ENCODE measurements around the gene TRAF7.
"Not testable (repeated sequence)": the region's sequence is repeated elsewhere in the genome, so short reads cannot be mapped to it uniquely, and the experiment has no call there.

The TRAF7 gene

GRCh38 chr16:2124694-2125444 is 30.7 kb upstream of the TRAF7 start:
- peak; percentile 91 for TF ChIP-seq FOXM1 (IDR thresholded peaks at IDR 0.05; ENCODE audit: borderline replicate concordance)
- TF ChIP-seq HDGF (IDR thresholded peaks at IDR 0.05; ENCODE audit: borderline replicate concordance) = peak; percentile 88; the same call in 1 of the 2 replicates
- DNase-seq (ENCODE audit: extremely low spot score); CTCF ChIA-PET: not testable (repeated sequence)
- POLR2A ChIA-PET = interaction anchor here (1.3 to 2.7 kb wide), 2 partner anchors 26 to 30 kb away, joined by 4 to 10 read pairs; partner anchors contain the start of gene TRAF7

GRCh38 chr16:2125609-2126008 is 30.0 kb upstream of the TRAF7 start:
- POLR2A ChIA-PET = not testable (repeated sequence)

GRCh38 chr16:2126161-2126743 is 29.3 kb upstream of the TRAF7 start:
- DNase-seq (ENCODE audit: extremely low spot score); CTCF ChIA-PET: not testable (repeated sequence)
- POLR2A ChIA-PET = interaction anchor here (0.8 to 1.2 kb wide), 2 partner anchors 28 to 29 kb away, joined by 3 to 4 read pairs; partner anchors contain the start of gene TRAF7

More at GRCh38 chr16:2125609-2126008, 30.0 kb upstream of the TRAF7 start:
- DNase-seq (ENCODE audit: extremely low spot score); CTCF ChIA-PET: not testable (repeated sequence)

GRCh38 chr16:2126928-2127556 is 28.5 kb upstream of the TRAF7 start:
- POLR2A ChIA-PET = interaction anchor here (0.8 to 1.2 kb wide), 2 partner anchors 28 kb away, joined by 3 to 4 read pairs; partner anchors contain the start of gene TRAF7
- DNase-seq (ENCODE audit: extremely low spot score); CTCF ChIA-PET: not testable (repeated sequence)

- POLR2A ChIA-PET; DNase-seq (ENCODE audit: extremely low spot score); CTCF ChIA-PET: not testable (repeated sequence)
These were observed 27.8 kb upstream of the TRAF7 start for GRCh38 chr16:2127630-2128280.

- POLR2A ChIA-PET; DNase-seq (ENCODE audit: extremely low spot score); CTCF ChIA-PET: not testable (repeated sequence)
These were observed 26.3 kb upstream of the TRAF7 start for GRCh38 chr16:2129251-2129650.

GRCh38 chr16:2129890-2130447 is 25.6 kb upstream of the TRAF7 start:
- CTCF ChIA-PET; POLR2A ChIA-PET; DNase-seq (ENCODE audit: extremely low spot score): not testable (repeated sequence)

GRCh38 chr16:2133797-2134196 is 21.8 kb upstream of the TRAF7 start:
- POLR2A ChIA-PET; DNase-seq (ENCODE audit: extremely low spot score); CTCF ChIA-PET: not testable (repeated sequence)

GRCh38 chr16:2135071-2135470 is 20.5 kb upstream of the TRAF7 start:
- DNase-seq (ENCODE audit: extremely low spot score); POLR2A ChIA-PET; CTCF ChIA-PET: not testable (repeated sequence)

- peak; percentile 32; the same call in 1 of the 2 replicates for TF ChIP-seq L3MBTL2 (conservative IDR thresholded peaks at IDR 0.05)
- 0 out of 2 replicates have a peak, but pooled peaks have one; percentile 71 for TF ChIP-seq HDGF (IDR thresholded peaks at IDR 0.05; ENCODE audit: borderline replicate concordance)
- ChIA-PET POLR2A (interaction anchor here (0.6 to 1.1 kb wide), 4 partner anchors 10 to 88 kb away, joined by 3 read pairs; partner anchors contain the start of genes NTHL1 and TSC2), CTCF (interaction anchor here (0.5 to 1.5 kb wide), 2 partner anchors 10 to 15 kb away, joined by 5 to 7 read pairs; no protein-coding TSS in a partner anchor)
- not testable (repeated sequence) for DNase-seq (ENCODE audit: extremely low spot score)
These were observed 19.7 kb upstream of the TRAF7 start, which contains the start of gene PKD1 for GRCh38 chr16:2135770-2136490. PKD1 (minus strand) TSS chr16:2135898; CDS start chr16:2135689, 209 bp downstream.

Measured in HEK293T (cell line).